Upper lobe of right lung (tissue), 1 donor: Measurements from ENCODE around the gene FLRT1. TPM values are rescaled to one million over a fixed set of nuclear protein-coding genes. Genes with fewer than 3 reads are reported as not detected.

Experiments
- ATAC-seq: fragments of 200-7000 bp; cut with Tn5 transposase; one replicate; pipeline ENCODE4 v1.9.1; 2020; ENCODE audit warnings: mild to moderate bottlenecking, moderate library complexity
- DNase-seq: peaks from one replicate; pipeline ENCODE4 v3.0.0-alpha.2; 2020
- H3K27ac ChIP-seq: fragments of 200-600 bp; one replicate; pipeline ENCODE4 v1.8.0; 2022
- H3K27me3 ChIP-seq: fragments of 200-600 bp; one replicate; pipeline ENCODE4 v1.8.0; 2022; ENCODE audit warnings: mild to moderate bottlenecking
- H3K36me3 ChIP-seq: fragments of 200-600 bp; one replicate; pipeline ENCODE4 v1.8.0; 2022
- H3K4me1 ChIP-seq: fragments of 200-600 bp; one replicate; pipeline ENCODE4 v1.8.0; 2022
- H3K4me3 ChIP-seq: fragments of 200-600 bp; one replicate; pipeline ENCODE4 v1.8.0; 2022; ENCODE audit warnings: mild to moderate bottlenecking
- H3K9me3 ChIP-seq: fragments of 200-600 bp; one replicate; pipeline ENCODE4 v1.8.0; 2022
- CTCF ChIP-seq: fragments of 200-600 bp; IDR thresholded peaks from one replicate; pipeline ENCODE4 v1.8.0; 2022; ENCODE audit warnings: antibody characterized with exemption
- intact Hi-C: fragments of 100-400 bp; cut with DNase I; formaldehyde crosslinking; loops from one replicate; pipeline ENCODE4 v1.11.0; 2022
- total RNA-seq: library from RNA; stranded (reverse); fragmentation: NEBNext Ultra II Directional; extraction: Animal tissue kit (Norgen Biotek cat#: 25700); gene quantifications from one replicate; pipeline ENCODE4 v1.2.1, GENCODE V29; 2021
- donor health status: DM: no; HTN: yes; CAD: no; lungs with severe emphysema.

FLRT1 gene
- total RNA-seq, 1 donor from 2014 or later, result not detected

DNA sequence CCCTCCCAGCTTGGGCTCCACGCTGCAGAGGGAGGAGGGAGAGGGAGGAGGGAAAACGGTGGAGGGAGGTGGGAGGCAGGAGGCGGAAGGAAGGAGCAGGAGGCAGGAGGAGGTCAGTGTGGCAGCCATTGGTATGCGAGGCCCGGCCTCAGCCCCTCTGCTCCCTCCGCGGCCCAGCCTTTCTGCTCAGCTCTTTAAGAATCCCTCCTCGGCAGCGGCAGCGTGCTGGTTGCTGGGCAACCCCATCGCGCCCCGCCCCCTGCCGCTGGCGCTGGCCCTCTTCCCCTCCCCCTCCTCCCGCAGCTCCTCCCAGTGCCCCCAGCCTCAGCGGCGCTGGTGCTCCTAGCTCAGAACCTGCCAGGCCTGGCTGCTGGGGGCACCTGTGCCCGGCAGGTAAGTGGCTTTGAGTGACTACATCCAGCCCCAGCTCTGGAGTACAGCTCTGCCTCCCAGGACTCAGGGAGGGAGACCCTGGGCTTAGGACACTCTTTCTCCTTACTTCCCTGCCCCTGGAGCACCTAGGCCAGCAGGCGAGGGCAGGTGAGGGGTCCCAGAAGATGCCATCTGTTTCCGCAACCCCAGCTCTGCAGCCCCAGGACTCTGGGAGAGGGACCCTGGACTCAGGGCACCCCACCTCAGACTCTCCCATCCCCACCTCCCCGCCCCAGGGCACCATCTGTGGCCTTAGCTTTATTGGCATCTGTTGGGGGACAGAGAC, 7.2 kb upstream of the FLRT1 start:
- DNase-seq (no peak), ATAC-seq (peak; percentile 15)
- intact Hi-C loops, result no loop called here
- Histone ChIP-seq H3K27me3 (peaks cover 6% of the 10 kb centered on the region), H3K4me1 (peaks cover 7% of the 10 kb centered on the region), H3K27ac (no peak overlapping the region), H3K9me3 (no peaks in the 10 kb centered on the region), H3K4me3 (no peak overlapping the region), H3K36me3 (no peaks in the 10 kb centered on the region)
- no peak for TF ChIP-seq CTCF

DNA sequence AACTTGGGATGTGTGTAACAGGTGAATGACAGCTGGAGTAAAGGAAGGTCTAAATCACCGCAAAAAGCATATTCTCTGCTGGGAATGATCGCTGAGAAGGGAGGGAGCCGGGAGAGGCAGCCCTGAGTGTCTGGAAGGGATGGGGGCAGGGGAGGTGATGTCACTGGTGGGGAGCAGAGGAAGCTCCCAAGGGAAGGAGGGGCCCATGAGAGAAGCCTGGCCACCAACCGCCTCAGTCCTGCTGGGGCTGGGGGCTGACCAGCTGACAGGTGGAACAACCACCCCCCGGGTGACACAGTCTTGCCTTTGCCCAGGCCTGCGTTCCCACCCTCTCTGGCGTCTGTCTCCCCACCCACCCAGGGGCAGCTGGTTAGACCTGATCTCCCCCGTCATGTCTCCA, 6.0 kb upstream of the FLRT1 start:
- intact Hi-C loops, result no loop called here
- no peak for TF ChIP-seq CTCF
- H3K4me3 ChIP-seq, result no peak overlapping the region
- H3K9me3 ChIP-seq, result no peaks in the 10 kb centered on the region
- ATAC-seq (no peak), DNase-seq (no peak)
- H3K4me1 ChIP-seq, result peaks cover 7% of the 10 kb centered on the region
- H3K27ac ChIP-seq, result no peak overlapping the region
- no peaks in the 10 kb centered on the region for H3K36me3 ChIP-seq
- H3K27me3 ChIP-seq, result peaks cover 18% of the 10 kb centered on the region

DNA sequence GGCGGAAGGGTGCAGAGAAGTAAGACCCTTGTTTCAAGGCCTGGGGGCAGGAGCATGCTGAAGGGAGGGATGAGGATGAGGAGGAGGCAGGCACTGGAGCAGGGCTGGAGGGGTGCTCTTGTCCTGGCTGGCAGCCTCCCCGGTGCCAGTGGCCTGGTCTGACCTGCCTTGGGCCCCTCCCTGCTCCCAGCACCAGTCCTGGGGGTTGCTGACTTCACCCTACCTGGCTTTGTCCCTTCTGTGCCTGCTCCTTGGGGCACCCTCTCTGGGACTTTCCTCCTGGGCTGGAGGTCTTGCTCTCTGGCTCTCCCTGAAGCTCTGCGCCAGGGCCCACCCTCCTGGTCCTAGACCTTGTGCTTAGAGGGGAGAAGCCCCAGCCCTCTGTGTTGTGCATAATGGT, 4.7 kb upstream of the FLRT1 start:
- no peak for ATAC-seq

GRCh38 chr11:64032050-64032449, 3.7 kb upstream of the FLRT1 start:
- TF ChIP-seq CTCF, result no peak
- H3K36me3 ChIP-seq, result no peaks in the 10 kb centered on the region
- H3K27me3 ChIP-seq, result peaks cover 36% of the 10 kb centered on the region
- H3K4me1 ChIP-seq, result peaks cover 12% of the 10 kb centered on the region
- intact Hi-C loops, result no loop called here
- no peak overlapping the region for H3K27ac ChIP-seq
- DNase-seq (no peak), ATAC-seq (no peak)
- no peak overlapping the region for H3K4me3 ChIP-seq
- H3K9me3 ChIP-seq, result no peaks in the 10 kb centered on the region

More for the DNA sequence above, 4.7 kb upstream of the FLRT1 start:
- intact Hi-C loops, result no loop called here
- no peak for DNase-seq
- Histone ChIP-seq H3K4me1 (peaks cover 7% of the 10 kb centered on the region), H3K27ac (no peak overlapping the region), H3K36me3 (no peaks in the 10 kb centered on the region), H3K9me3 (no peaks in the 10 kb centered on the region), H3K4me3 (no peak overlapping the region), H3K27me3 (peaks cover 26% of the 10 kb centered on the region)
- TF ChIP-seq CTCF, result no peak

GRCh38 chr11:64034411-64034811, 1.3 kb upstream of the FLRT1 start:
- TF ChIP-seq CTCF, result no peak
- H3K27me3 ChIP-seq, result peaks cover 40% of the 10 kb centered on the region
- no peak for DNase-seq
- no peaks in the 10 kb centered on the region for H3K36me3 ChIP-seq
- no peak for ATAC-seq
- H3K4me3 ChIP-seq, result no peak overlapping the region
- intact Hi-C loops, result no loop called here
- H3K4me1 ChIP-seq, result peaks cover 4% of the 10 kb centered on the region
- no peak overlapping the region for H3K27ac ChIP-seq
- no peaks in the 10 kb centered on the region for H3K9me3 ChIP-seq
